Testis (tissue), 3 donors: ENCODE results near the gene GPATCH3. TPM values are rescaled to one million over a fixed set of nuclear protein-coding genes. Genes with fewer than 3 reads are reported as not detected.

Experiments
- DNase-seq: peaks from one replicate; pipeline ENCODE4 v3.0.0-alpha.2; 2019
- H3K27ac ChIP-seq, 2 donors: fragments of 200-600 bp; sonication (generic); one replicate each; pipeline ENCODE4 v1.5.1; 2019
- H3K27me3 ChIP-seq: fragments of 200-600 bp; sonication (generic); one replicate; pipeline ENCODE4 v1.5.1; 2019
- H3K36me3 ChIP-seq: fragments of 200-600 bp; sonication (generic); one replicate; pipeline ENCODE4 v1.5.1; 2017; ENCODE audit warnings: low read depth; ENCODE audit errors: missing control alignments
- H3K4me1 ChIP-seq: fragments of 200-600 bp; sonication (generic); one replicate; pipeline ENCODE4 v1.5.1; 2019
- H3K4me3 ChIP-seq, 2 donors: fragments of 200-600 bp; sonication (generic); one replicate each; pipeline ENCODE4 v1.5.1; 2017 to 2019
- H3K9me3 ChIP-seq: fragments of 200-600 bp; sonication (generic); one replicate; pipeline ENCODE4 v1.5.1; 2017
- CTCF ChIP-seq, 3 experiments: fragments of 450-650 bp in 2 of 3; fragments of 200-600 bp in 1 of 3; sonication (generic) in 1 of 3; IDR thresholded peaks; one replicate each; pipeline ENCODE4 v1.5.1; 2016 to 2019; ENCODE audit warnings: antibody characterized with exemption in 3 of 3, mild to moderate bottlenecking in 2 of 3, moderate library complexity in 1 of 3
- POLR2A ChIP-seq: fragments of 450-650 bp; IDR thresholded peaks from one replicate; pipeline ENCODE4 v1.6.1; 2017; ENCODE audit warnings: antibody characterized with exemption, mild to moderate bottlenecking, moderate library complexity
- WGBS, 2 donors: methylation state at CpG; one replicate each; pipeline ENCODE4 v1.1.5; 2018; 5-methylcytosine and 5-hydroxymethylcytosine counted together
- intact Hi-C: fragments of 100-400 bp; cut with DNase I; formaldehyde crosslinking; loops from one replicate; pipeline ENCODE4 v1.15.1; 2023; ENCODE audit warnings: low total_unique reads
- polyA plus RNA-seq: library from polyadenylated mRNA; stranded (reverse); fragments of 350-450 nt; fragmentation: Illumina TruSeq; extraction: RNeasy Lipid Tissue Mini Kit (QIAGEN cat#74804); gene quantifications from one replicate; pipeline ENCODE4 v1.2.3, GENCODE V29; 2014; ENCODE audit warnings: low read depth, low replicate concordance; ENCODE audit not compliant: insufficient read depth
- total RNA-seq, 2 donors: library from RNA; depleted of rRNA; stranded (reverse); fragments of >200 nt; gene quantifications; one replicate each; pipeline ENCODE4 v1.2.3, GENCODE V29; 2016

The GPATCH3 gene
- total and polyA plus RNA-seq, 3 donors from 2014 or later: 16.5 to 18.9 (median 17.7) TPM

GRCh38 chr1:26922431-26922729, 22.1 kb upstream of the GPATCH3 start:
- TF ChIP-seq CTCF (IDR thresholded peaks at IDR 0.05) (no peak), POLR2A (no peak)
- H3K36me3 ChIP-seq: no peaks in the 10 kb centered on the region
- peak overlapping the region; percentile 94 to 98 for H3K4me3 ChIP-seq
- intact Hi-C loops: no loop called here
- H3K27me3 ChIP-seq: no peaks in the 10 kb centered on the region
- no peak for DNase-seq
- H3K9me3 ChIP-seq: no peaks in the 10 kb centered on the region
- peaks cover 17% of the 10 kb centered on the region for H3K4me1 ChIP-seq
- H3K27ac ChIP-seq: peak overlapping the region in 1 of 2 donors; percentile 84
- WGBS, 2 donors: 12 to 16% methylated on average over 6 of the region's 6 CpGs

- 0 to 1% methylated on average over 37 to 83 of the region's 83 CpGs for WGBS, 2 donors
- Histone ChIP-seq H3K27me3 (no peaks in the 10 kb centered on the region), H3K4me1 (peaks cover 17% of the 10 kb centered on the region), H3K36me3 (no peaks in the 10 kb centered on the region), H3K4me3 (peak within 1 kb of the TSS; percentile 94 to 98), H3K9me3 (no peaks in the 10 kb centered on the region), H3K27ac (peak within 1 kb of the TSS; percentile 84 to 96)
- intact Hi-C loops: no loop called here
- TF ChIP-seq CTCF (IDR thresholded peaks at IDR 0.05) (no peak), POLR2A (peak; percentile 79)
- DNase-seq: peak; percentile 99
These were observed 21.5 kb upstream of the GPATCH3 start, which contains the start of gene NUDC for GRCh38 chr1:26921540-26922430. Gene NUDC, plus strand, starts transcription at chr1:26921743. Its CDS starts 106 bp downstream, at chr1:26921849.

GRCh38 chr1:26921126-26921539, 20.9 kb upstream of the GPATCH3 start:
- H3K4me1 ChIP-seq: peaks cover 17% of the 10 kb centered on the region
- DNase-seq: no peak
- no peaks in the 10 kb centered on the region for H3K9me3 ChIP-seq
- H3K36me3 ChIP-seq: no peaks in the 10 kb centered on the region
- 8 to 11% methylated on average over 4 to 7 of the region's 7 CpGs for WGBS, 2 donors
- no peak for TF ChIP-seq POLR2A
- TF ChIP-seq CTCF (IDR thresholded peaks at IDR 0.05): no peak
- H3K4me3 ChIP-seq: peak overlapping the region; percentile 94 to 98
- H3K27me3 ChIP-seq: no peaks in the 10 kb centered on the region
- intact Hi-C loops: no loop called here
- peak overlapping the region; percentile 84 to 96 for H3K27ac ChIP-seq

GRCh38 chr1:26915204-26915842, 15.1 kb upstream of the GPATCH3 start:
- Histone ChIP-seq H3K36me3 (no peaks in the 10 kb centered on the region), H3K4me1 (no peaks in the 10 kb centered on the region), H3K9me3 (no peaks in the 10 kb centered on the region), H3K27ac (no peak overlapping the region), H3K27me3 (no peaks in the 10 kb centered on the region), H3K4me3 (no peak overlapping the region)
- no peak for DNase-seq
- 64 to 73% methylated on average over 5 of the region's 5 CpGs for WGBS, 2 donors
- TF ChIP-seq POLR2A: no peak
- TF ChIP-seq CTCF (IDR thresholded peaks at IDR 0.05): no peak
- intact Hi-C loops: no loop called here
